ENCODE measurements around the gene TMEM234.

DNA sequence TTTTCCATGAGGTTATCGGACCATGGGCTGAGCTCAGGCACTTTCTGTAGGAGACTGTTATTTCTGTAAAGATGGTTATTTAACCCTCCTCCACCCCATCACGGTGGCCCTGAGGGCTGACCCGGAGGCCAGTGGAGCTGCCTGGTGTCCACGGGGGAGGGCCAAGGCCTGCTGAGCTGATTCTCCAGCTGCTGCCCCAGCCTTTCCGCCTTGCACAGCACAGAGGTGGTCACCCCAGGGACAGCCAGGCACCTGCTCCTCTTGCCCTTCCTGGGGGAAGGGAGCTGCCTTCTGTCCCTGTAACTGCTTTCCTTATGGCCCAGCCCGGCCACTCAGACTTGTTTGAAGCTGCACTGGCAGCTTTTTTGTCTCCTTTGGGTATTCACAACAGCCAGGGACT is 24.3 kb downstream of the TMEM234 start:
- TF ChIP-seq POLR2A (IDR thresholded peaks at IDR 0.05) (no peak), CTCF (IDR thresholded peaks at IDR 0.05) (no peak), POLR2AphosphoS5 (IDR thresholded peaks at IDR 0.05) (no peak), EP300 (IDR thresholded peaks at IDR 0.05) (no peak)
